AG09319 (cell line): ENCODE data around the gene THADA.
"Not testable (repeated sequence)": the region's sequence is repeated elsewhere in the genome, so short reads cannot be mapped to it uniquely, and the experiment has no call there.

Experiments
- DNase-seq: peaks from one replicate; pipeline ENCODE4 v3.0.0-alpha.2; 2010; ENCODE audit warnings: low read depth; ENCODE audit errors: extremely low read depth
- TF ChIP-seq, protein P1 (sequence below): IDR thresholded peaks from 2 replicates; pipeline ENCODE4 v1.5.1; 2011; ENCODE audit warnings: low read depth, mild to moderate bottlenecking, inconsistent platforms, low read length, moderate library complexity

THADA gene

DNA sequence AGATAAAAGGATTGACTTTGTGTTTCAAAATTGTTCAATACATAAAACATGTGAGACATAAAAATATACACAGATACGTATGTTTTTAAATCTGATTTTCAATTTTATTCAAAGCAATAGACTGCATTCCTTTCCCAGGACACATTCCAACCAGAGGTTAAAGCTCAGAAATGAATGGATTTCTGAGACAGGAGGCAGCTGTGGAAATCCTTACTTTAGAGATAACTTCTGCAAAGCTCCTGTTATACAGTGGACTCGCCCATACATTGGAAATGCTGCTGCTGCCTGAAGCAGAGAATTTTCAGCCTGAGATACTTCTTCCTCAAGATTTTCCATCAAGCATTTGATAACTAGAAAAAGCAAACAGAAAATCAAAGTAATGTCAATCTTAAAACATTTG is 43.8 kb downstream of the THADA start:
- no peak for DNase-seq
- TF ChIP-seq, protein P1, sequence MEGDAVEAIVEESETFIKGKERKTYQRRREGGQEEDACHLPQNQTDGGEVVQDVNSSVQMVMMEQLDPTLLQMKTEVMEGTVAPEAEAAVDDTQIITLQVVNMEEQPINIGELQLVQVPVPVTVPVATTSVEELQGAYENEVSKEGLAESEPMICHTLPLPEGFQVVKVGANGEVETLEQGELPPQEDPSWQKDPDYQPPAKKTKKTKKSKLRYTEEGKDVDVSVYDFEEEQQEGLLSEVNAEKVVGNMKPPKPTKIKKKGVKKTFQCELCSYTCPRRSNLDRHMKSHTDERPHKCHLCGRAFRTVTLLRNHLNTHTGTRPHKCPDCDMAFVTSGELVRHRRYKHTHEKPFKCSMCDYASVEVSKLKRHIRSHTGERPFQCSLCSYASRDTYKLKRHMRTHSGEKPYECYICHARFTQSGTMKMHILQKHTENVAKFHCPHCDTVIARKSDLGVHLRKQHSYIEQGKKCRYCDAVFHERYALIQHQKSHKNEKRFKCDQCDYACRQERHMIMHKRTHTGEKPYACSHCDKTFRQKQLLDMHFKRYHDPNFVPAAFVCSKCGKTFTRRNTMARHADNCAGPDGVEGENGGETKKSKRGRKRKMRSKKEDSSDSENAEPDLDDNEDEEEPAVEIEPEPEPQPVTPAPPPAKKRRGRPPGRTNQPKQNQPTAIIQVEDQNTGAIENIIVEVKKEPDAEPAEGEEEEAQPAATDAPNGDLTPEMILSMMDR: no peak

DNA sequence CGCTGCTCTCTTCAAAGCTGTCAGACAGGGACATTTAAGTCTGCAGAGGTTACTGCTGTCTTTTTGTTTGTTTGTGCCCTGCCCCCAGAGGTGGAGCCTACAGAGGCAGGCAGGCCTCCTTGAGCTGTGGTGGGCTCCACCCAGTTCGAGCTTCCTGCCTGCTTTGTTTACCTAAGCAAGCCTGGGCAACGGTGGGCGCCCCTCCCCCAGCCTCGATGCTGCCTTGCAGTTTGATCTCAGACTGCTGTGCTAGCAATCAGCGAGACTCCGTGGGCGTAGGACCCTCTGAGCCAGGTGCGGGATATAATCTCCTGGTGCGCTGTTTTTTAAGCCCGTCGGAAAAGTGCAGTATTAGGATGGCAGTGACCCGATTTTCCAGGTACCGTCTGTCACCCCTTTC is 47.5 kb downstream of the THADA start:
- not testable (repeated sequence) for DNase-seq

DNA sequence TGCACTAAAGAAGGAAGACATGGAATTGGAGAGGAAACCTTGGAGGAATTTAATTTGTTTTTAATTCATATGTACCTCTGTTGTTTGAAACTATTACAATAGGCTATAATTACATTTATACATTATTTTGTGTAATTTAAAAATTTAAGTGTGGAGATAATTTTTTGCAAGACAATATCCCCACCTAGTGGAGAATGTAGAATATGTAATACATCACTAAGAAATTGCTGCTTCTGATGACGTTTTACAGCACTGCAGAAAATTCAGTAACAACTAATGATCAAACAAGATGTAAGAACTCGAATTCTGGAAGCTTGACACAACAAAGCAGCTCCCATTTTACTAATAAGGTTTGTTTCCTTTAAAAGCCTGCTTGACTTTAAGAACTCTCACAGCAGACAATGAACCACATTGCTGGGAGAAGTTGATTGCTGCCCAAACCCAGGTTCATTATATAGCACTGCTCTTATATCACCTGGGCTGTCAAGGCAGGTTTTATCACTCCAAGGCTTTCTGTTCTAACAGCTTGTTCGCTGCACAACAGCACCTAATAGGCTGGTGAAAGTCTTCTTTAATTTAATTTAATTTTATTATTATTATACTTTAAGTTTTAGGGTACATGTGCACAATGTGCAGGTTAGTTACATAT is 53.4 kb downstream of the THADA start:
- DNase-seq: no peak
- TF ChIP-seq, protein P1: peak; percentile 34

DNA sequence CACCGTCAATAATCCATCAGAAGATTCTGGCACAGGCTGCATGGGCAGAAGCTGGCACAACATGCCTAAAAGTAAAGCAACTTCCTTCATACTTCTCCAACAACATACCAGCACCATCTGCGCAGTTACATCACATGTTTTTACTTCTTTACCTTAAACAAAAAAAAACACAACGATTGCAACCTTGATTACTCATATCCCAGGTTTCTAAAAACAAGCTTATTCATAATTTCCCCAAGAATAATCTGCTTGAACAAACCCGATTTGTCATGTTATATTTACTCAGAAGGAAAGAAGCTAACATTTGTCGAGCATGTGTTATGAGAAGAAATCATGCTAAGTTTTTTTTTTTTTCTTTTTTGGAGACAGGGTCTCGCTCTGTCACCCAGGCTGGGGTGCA is 54.7 kb downstream of the THADA start:
- TF ChIP-seq, protein P1: no peak
- no peak for DNase-seq

DNA sequence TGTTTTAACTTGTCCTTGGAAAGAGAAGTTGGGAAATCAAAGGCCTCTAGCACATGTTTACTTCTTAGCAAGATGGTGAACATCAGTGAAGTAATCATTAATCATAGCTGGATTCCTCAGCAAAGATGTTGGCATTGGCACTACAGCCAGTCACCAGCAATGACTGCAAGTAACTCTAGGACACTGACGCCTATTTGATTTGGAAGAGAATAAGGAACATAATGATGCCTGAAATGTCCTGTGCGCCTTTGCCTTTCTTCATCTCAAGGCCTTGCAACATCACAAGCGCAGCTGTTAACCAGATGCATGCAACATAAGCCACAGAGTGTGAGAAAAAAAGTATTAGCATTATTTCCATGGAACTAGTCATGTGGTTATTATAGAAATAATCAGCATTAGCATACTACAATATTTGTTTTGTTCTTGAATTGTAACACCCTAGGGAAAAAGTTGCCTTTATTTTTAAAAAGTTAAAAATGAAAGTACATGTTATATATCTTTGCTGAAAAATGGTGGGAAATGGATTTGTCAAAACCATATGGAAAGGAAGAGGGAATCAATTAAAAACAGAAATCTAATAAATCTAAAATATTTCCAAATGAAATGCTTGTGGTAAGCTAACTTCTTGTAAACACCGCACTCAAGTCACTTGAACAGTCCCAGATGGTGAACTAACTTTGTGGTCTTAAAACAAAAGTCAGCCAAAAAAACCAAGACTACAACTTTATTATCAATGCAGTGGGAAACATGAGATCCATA is 55.6 kb downstream of the THADA start:
- peak; percentile 95 for DNase-seq
- TF ChIP-seq, protein P1: no peak

DNA sequence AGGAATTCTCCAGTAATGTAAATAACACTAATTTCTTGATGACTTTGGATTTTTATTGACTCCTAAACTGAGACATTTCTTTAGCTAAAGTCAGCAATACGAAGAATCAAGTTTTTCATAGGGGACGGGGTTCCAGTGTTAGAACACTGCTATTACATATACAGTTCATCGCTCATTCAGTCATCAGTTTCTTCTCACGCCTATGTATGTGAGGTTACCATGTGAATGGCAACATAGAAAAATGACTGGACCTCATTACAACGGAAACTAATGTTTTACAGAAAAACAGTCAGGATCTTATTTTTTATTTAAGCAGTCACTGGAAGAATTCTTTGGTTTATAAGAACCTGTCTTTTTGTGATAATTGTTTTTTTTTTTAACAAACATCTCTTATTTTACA is 56.4 kb downstream of the THADA start:
- TF ChIP-seq, protein P1: no peak
- DNase-seq: no peak

DNA sequence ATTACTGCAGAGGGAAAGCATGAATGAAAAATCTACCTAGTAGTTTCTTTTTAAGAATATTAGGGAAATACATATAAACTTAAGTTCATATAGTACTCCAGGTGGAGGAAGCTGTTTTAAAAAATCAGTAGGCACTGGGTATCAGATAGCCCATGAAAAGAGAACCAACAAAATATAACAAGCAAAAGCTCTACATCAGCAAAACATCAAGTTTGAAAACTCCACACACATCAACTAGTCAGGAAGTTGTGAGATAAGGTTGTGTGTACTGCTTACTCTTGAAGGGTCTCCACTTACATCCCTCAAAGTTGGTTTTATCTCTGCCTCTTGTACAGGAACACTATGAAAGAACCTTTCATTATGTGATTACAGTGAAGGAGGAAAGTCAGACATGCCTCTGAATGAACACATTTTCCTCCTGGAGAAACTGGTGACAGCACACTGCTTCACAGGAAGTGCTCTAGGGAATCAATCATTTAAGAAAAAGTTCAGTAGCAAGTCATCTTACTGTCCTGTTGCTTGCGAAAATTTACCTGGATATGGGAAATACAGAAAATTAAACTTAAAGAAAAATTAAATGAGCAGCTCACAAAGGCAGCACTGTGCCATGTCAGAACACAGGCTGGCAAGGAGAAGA is 57.7 kb downstream of the THADA start:
- no peak for DNase-seq
- TF ChIP-seq, protein P1: no peak
